Spleen (tissue), 11 donors: ENCODE measurements around the gene LRRC45. TPM values are rescaled to one million over a fixed set of nuclear protein-coding genes. Genes with fewer than 3 reads are reported as not detected.

Experiments used
- DNase-seq: peaks from one replicate; pipeline ENCODE4 v3.0.0-alpha.2; 2020
- H3K27ac ChIP-seq, 8 donors: fragments of 200-600 bp; sonication (generic) in 7 of 8; 1 replicate in 4 of 8; 2 replicates in 4 of 8; pipeline versions ENCODE4 v1.5.0 to v1.8.0; 2016 to 2021; ENCODE audit warnings: inconsistent platforms in 4 of 8, mild to moderate bottlenecking in 4 of 8, moderate library complexity in 1 of 8
- H3K27me3 ChIP-seq, 7 donors: fragments of 200-600 bp; sonication (generic) in 6 of 7; replicated peaks in 1 of 7; 1 replicate in 4 of 7; 2 replicates in 3 of 7; pipeline versions ENCODE4 v1.5.0 to v1.8.0; 2016 to 2021; ENCODE audit warnings: inconsistent platforms in 3 of 7, mild to moderate bottlenecking in 1 of 7
- H3K36me3 ChIP-seq, 6 donors: fragments of 200-600 bp; sonication (generic) in 5 of 6; 1 replicate in 4 of 6; 2 replicates in 2 of 6; pipeline versions ENCODE4 v1.5.0 to v1.8.0; 2016 to 2021; ENCODE audit warnings: inconsistent platforms in 2 of 6
- H3K4me1 ChIP-seq, 6 donors: fragments of 200-600 bp; sonication (generic) in 5 of 6; 1 replicate in 3 of 6; 2 replicates in 3 of 6; pipeline versions ENCODE4 v1.5.0 to v1.8.0; 2016 to 2021; ENCODE audit warnings: inconsistent platforms in 3 of 6
- H3K4me3 ChIP-seq, 8 donors: fragments of 200-600 bp; sonication (generic) in 7 of 8; 1 replicate in 4 of 8; 2 replicates in 4 of 8; pipeline versions ENCODE4 v1.5.0 to v1.8.0; 2016 to 2021; ENCODE audit warnings: inconsistent platforms in 4 of 8, mild to moderate bottlenecking in 4 of 8, moderate library complexity in 2 of 8
- H3K9me3 ChIP-seq, 8 donors: fragments of 200-600 bp; sonication (generic) in 7 of 8; 1 replicate in 4 of 8; 2 replicates in 4 of 8; pipeline versions ENCODE4 v1.5.0 to v1.8.0; 2016 to 2021; ENCODE audit warnings: inconsistent platforms in 4 of 8
- POLR2A ChIP-seq, 3 donors: fragments of 450-650 bp; IDR thresholded peaks; one replicate each; pipeline ENCODE4 v1.5.1; 2017; ENCODE audit warnings: antibody characterized with exemption in 3 of 3, mild to moderate bottlenecking in 1 of 3
- POLR2AphosphoS5 ChIP-seq, 3 donors: sonication (generic); formaldehyde crosslinking; IDR thresholded peaks; one replicate each; pipeline ENCODE4 v1.5.1; 2017; ENCODE audit warnings: antibody characterized with exemption in 3 of 3
- WGBS, 5 donors: extraction: QIAGEN DNeasy Blood & Tissue Kit in 3 of 5; methylation state at CpG; one replicate each; pipeline versions ENCODE4 v1.1.5 to v1.1.7; 2013 to 2018; 5-methylcytosine and 5-hydroxymethylcytosine counted together
- intact Hi-C: fragments of 100-400 bp; cut with DNase I; formaldehyde crosslinking; loops from one replicate; pipeline ENCODE4 v1.15.0; 2023; ENCODE audit warnings: low total_unique reads
- polyA plus RNA-seq, 3 donors: library from polyadenylated mRNA; stranded (reverse); fragments of 200-250 nt; gene quantifications; one replicate each; pipeline ENCODE4 v1.2.1, GENCODE V29; 2013
- total RNA-seq, 7 donors: library from RNA; depleted of rRNA in 3 of 7; stranded (reverse); fragments of >200 nt in 3 of 7; fragmentation: NEBNext Ultra II Directional in 4 of 7; extraction: Animal tissue kit (Norgen Biotek cat#: 25700) in 4 of 7; gene quantifications; one replicate each; pipeline versions ENCODE4 v1.1.0 to v1.2.1, GENCODE V29; 2016 to 2021
- TF ChIP-seq, protein P1 (sequence below), 11 experiments: fragments of 200-600 bp in 7 of 11; fragments of 450-650 bp in 4 of 11; sonication (generic) in 4 of 11; IDR thresholded peaks in 8 of 11; conservative IDR thresholded peaks in 3 of 11; 1 replicate in 7 of 11; 2 replicates in 4 of 11; pipeline versions ENCODE4 v1.4.0 to v1.8.0; 2016 to 2021; ENCODE audit warnings: antibody characterized with exemption in 11 of 11, inconsistent platforms in 4 of 11, mild to moderate bottlenecking in 1 of 11
- donor health status: healthy with polysubstance abuse.
- donor health status: DM: no; HTN: no; CAD: no; lungs with moderate emphysema.
- donor health status: DM: no; HTN: no; CAD: no.
- donor health status: Bipolar disorder and iron deficiency.
- donor health status: healthy.
- donor health status: DM: no; HTN: no; CAD: no.
- donor health status: DM: yes; HTN: yes; CAD: no.

The LRRC45 gene
- total and polyA plus RNA-seq, 10 donors, result 7.5 to 23.4 (median 11.7) TPM

DNA sequence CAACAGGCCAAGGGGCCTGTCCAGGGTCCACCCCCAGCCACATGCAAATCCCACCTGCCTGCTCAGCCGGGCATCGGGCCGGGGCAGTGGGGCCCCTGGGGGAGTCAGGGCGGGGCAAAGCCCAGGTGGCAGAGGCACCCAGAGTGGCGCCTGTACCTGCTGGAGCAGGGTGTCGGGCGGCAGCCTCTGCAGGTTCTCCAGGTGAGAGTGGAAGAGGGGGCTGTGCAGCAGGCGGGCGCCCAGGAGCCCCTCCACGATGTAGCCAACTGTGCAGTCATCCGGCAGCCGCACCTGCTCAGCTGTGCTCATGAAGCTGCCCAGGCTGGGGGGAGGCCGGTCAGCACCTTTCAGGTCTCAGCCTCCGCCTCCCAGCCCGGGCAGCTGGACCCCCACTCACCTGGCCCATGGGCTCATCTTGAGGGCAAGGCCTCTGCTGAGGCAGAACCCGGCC, 26.4 kb downstream of the LRRC45 start:
- 92 to 98% (median 93%) methylated on average over 3 to 16 of the region's 16 CpGs for WGBS, 5 donors
- no peaks in the 10 kb centered on the region for H3K27me3 ChIP-seq
- peaks cover 20 to 49% (median 38%) of the 10 kb centered on the region in 6 donors for H3K4me1 ChIP-seq
- intact Hi-C loops, result loop anchor here (10.0 kb wide), 1 partner anchor 55 kb away; no protein-coding TSS in a partner anchor
- TF ChIP-seq, protein P1, sequence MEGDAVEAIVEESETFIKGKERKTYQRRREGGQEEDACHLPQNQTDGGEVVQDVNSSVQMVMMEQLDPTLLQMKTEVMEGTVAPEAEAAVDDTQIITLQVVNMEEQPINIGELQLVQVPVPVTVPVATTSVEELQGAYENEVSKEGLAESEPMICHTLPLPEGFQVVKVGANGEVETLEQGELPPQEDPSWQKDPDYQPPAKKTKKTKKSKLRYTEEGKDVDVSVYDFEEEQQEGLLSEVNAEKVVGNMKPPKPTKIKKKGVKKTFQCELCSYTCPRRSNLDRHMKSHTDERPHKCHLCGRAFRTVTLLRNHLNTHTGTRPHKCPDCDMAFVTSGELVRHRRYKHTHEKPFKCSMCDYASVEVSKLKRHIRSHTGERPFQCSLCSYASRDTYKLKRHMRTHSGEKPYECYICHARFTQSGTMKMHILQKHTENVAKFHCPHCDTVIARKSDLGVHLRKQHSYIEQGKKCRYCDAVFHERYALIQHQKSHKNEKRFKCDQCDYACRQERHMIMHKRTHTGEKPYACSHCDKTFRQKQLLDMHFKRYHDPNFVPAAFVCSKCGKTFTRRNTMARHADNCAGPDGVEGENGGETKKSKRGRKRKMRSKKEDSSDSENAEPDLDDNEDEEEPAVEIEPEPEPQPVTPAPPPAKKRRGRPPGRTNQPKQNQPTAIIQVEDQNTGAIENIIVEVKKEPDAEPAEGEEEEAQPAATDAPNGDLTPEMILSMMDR (IDR thresholded peaks at IDR 0.05 in 8 of 11, conservative IDR thresholded peaks at IDR 0.05 in 3 of 11), result no peak
- TF ChIP-seq POLR2A (IDR thresholded peaks at IDR 0.05) (no peak), POLR2AphosphoS5 (IDR thresholded peaks at IDR 0.05) (no peak)
- H3K9me3 ChIP-seq, result no peaks in the 10 kb centered on the region
- DNase-seq, result peak; percentile 75
- H3K27ac ChIP-seq, result no peak overlapping the region
- no peak overlapping the region for H3K4me3 ChIP-seq
- peaks cover 0 to 53% (median 20%) of the 10 kb centered on the region in 6 donors for H3K36me3 ChIP-seq

DNA sequence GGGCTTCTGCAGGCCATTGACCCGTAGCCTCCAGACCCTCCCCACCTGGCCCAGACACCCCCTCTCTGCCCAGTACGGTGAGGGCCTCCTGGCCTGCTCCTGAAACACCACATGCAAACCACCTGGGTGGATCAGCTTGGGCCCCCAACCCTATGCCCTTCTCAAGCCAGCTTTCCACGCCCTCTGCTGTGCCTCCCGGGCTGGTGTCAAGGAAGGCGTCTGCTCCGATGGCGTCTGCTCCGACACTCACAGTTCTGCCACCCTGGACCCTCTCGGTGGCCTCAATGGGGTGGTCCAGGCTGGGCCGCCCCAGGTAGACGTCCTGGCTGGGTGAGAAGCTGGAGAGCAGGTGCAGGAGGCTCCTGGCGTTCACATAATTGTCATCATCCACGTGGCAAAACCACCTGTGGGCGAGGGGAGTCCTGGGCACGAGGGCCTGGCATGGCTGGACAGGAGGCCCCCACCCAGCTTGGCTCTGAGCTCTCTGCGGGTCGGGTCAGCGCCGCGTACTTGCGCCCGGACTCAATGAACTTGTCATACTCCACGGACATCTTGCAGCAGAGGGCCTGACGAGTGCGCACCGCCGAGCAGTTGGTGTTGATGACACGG, 27.2 kb downstream of the LRRC45 start:
- TF ChIP-seq POLR2A (IDR thresholded peaks at IDR 0.05), result no peak
- TF ChIP-seq, protein P1 (IDR thresholded peaks at IDR 0.05 in 8 of 11, conservative IDR thresholded peaks at IDR 0.05 in 3 of 11), result no peak
- no peak for TF ChIP-seq POLR2AphosphoS5 (IDR thresholded peaks at IDR 0.05)
- Histone ChIP-seq H3K4me1 (peaks cover 20 to 57% (median 42%) of the 10 kb centered on the region in 6 donors), H3K36me3 (peaks cover 0 to 60% (median 27%) of the 10 kb centered on the region in 6 donors), H3K27ac (no peak overlapping the region), H3K27me3 (no peaks in the 10 kb centered on the region), H3K9me3 (no peaks in the 10 kb centered on the region), H3K4me3 (peak overlapping the region in 6 of 8 donors; percentile 64 to 94 (median 82))
- intact Hi-C loops, result no loop called here
- peak; percentile 70 for DNase-seq
- WGBS, 5 donors, result 91 to 93% (median 93%) methylated on average over 18 to 28 of the region's 28 CpGs

DNA sequence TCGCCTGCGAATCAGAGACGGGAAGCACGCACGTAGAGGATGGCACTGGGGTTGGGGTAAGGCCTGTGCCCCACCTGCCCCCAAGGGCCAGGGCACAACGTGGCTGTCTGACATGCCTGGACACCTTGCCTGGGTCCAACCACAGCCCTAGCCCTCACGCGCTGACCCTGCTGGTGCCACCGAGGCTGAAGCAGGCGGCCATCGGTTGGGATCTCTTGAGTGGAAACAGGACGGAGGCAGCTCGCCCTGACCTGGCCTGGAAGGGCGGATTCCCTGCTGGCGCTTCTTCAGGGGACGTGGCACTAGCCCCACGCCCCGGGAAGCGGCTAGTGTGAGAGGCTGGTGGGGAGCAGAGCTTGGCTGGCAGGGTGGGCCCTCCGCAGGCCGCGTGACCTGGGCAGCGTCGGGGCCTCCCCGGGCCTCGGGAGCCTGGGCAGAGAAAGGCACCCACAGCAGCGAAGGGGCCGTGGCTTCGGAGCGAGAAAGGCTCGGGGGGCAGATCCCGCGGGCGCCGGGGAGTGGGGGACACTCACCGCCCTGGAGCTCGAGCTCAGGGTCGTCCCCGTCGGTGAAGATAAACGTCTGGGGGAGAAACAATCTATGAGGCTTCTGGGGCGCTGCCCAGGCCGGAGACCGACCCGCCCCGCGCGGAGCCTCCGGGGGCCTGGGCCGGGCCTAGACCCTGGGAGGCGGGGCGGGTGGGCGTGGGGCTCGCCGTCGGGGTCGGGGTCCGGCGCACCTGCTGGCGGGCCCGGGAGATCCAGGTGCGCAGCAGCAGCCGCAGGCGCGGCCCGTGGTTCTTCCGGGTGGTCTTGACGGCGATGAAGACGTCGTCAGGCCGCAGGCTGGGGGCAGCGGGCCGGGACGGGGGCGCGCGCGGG, 27.9 kb downstream of the LRRC45 start:
- peak overlapping the region; percentile 64 to 94 (median 78) for H3K4me3 ChIP-seq
- TF ChIP-seq, protein P1 (IDR thresholded peaks at IDR 0.05 in 8 of 11, conservative IDR thresholded peaks at IDR 0.05 in 3 of 11), result no peak
- no peak for TF ChIP-seq POLR2A (IDR thresholded peaks at IDR 0.05)
- peak in 1 of 3 donors; percentile 24 for TF ChIP-seq POLR2AphosphoS5 (IDR thresholded peaks at IDR 0.05)
- peak overlapping the region in 7 of 8 donors; percentile 46 to 86 (median 58) for H3K27ac ChIP-seq
- no peaks in the 10 kb centered on the region for H3K27me3 ChIP-seq
- WGBS, 5 donors, result 13 to 28% (median 20%) methylated on average over 22 to 79 of the region's 79 CpGs
- DNase-seq, result peak; percentile 83
- H3K9me3 ChIP-seq, result no peaks in the 10 kb centered on the region
- H3K36me3 ChIP-seq, result peaks cover 0 to 68% (median 34%) of the 10 kb centered on the region in 6 donors
- peaks cover 20 to 63% (median 42%) of the 10 kb centered on the region in 6 donors for H3K4me1 ChIP-seq
- intact Hi-C loops, result no loop called here
